HL-60/S4 treated with retinoic acid at 250 ng/mL for 4 days and 3 days (cell line): ENCODE data around the gene DNAJC15.

Experiments
- in situ Hi-C: fragments of 300-500 bp; cut with MboI; formaldehyde crosslinking; loops from 2 replicates; pipeline ENCODE4 v1.7.0; 2022; ENCODE audit warnings: low sequenced_read_pairs

Gene DNAJC15

GRCh38 chr13:43080199-43080598, 56.8 kb downstream of the DNAJC15 start:
- in situ Hi-C loops = no loop called here

- in situ Hi-C loops = no loop called here
Measured at GRCh38 chr13:43081866-43082265, 58.5 kb downstream of the DNAJC15 start.

GRCh38 chr13:43083750-43084149, 60.4 kb downstream of the DNAJC15 start:
- in situ Hi-C loops = no loop called here

- in situ Hi-C loops = no loop called here
Measured at GRCh38 chr13:43085545-43085944, 62.2 kb downstream of the DNAJC15 start.

- in situ Hi-C loops = no loop called here
Measured at GRCh38 chr13:43086181-43086580, 62.8 kb downstream of the DNAJC15 start.

- in situ Hi-C loops = no loop called here
Measured at GRCh38 chr13:43088093-43088511, 64.7 kb downstream of the DNAJC15 start.

GRCh38 chr13:43089912-43090498, 66.6 kb downstream of the DNAJC15 start:
- in situ Hi-C loops = no loop called here

- in situ Hi-C loops = no loop called here
Measured at GRCh38 chr13:43094901-43095300, 71.5 kb downstream of the DNAJC15 start.

- in situ Hi-C loops = no loop called here
Measured at GRCh38 chr13:43095771-43096719, 72.7 kb downstream of the DNAJC15 start.

GRCh38 chr13:43100667-43101066, 77.3 kb downstream of the DNAJC15 start:
- in situ Hi-C loops = no loop called here

- in situ Hi-C loops = no loop called here
Measured at GRCh38 chr13:43102304-43102703, 78.9 kb downstream of the DNAJC15 start.

GRCh38 chr13:43107780-43108179, 84.4 kb downstream of the DNAJC15 start:
- in situ Hi-C loops = no loop called here

GRCh38 chr13:43110036-43110435, 86.7 kb downstream of the DNAJC15 start:
- in situ Hi-C loops = no loop called here

- in situ Hi-C loops = no loop called here
Measured at GRCh38 chr13:43110658-43111057, 87.3 kb downstream of the DNAJC15 start.

- in situ Hi-C loops = no loop called here
Measured at GRCh38 chr13:43111559-43112400, 88.4 kb downstream of the DNAJC15 start.

GRCh38 chr13:43113603-43114002, 90.2 kb downstream of the DNAJC15 start:
- in situ Hi-C loops = no loop called here

GRCh38 chr13:43114504-43114903, 91.1 kb downstream of the DNAJC15 start:
- in situ Hi-C loops = no loop called here

GRCh38 chr13:43115141-43115540, 91.8 kb downstream of the DNAJC15 start:
- in situ Hi-C loops = no loop called here

GRCh38 chr13:43116242-43116641, 92.9 kb downstream of the DNAJC15 start:
- in situ Hi-C loops = no loop called here

- in situ Hi-C loops = no loop called here
Measured at GRCh38 chr13:43118521-43118920, 95.1 kb downstream of the DNAJC15 start.

GRCh38 chr13:43119206-43119605, 95.8 kb downstream of the DNAJC15 start:
- in situ Hi-C loops = no loop called here
